Renal cortex interstitium (tissue), 11 donors: ENCODE results near the gene IGF2BP1. TPM values are rescaled to one million over a fixed set of nuclear protein-coding genes. Genes with fewer than 3 reads are reported as not detected.
"Not testable (repeated sequence)": the region's sequence is repeated elsewhere in the genome, so short reads cannot be mapped to it uniquely, and the experiment has no call there.

Experiments
- DNase-seq, 11 donors: peaks; one replicate each; pipeline ENCODE4 v3.0.0-alpha.2; 2013; ENCODE audit warnings: low read depth in 9 of 11, low spot score in 4 of 11; ENCODE audit errors: extremely low read depth in 1 of 11
- polyA plus RNA-seq, 3 donors: library from polyadenylated mRNA; unstranded; fragments of 120-200 nt; gene quantifications; one replicate each; pipeline ENCODE4 v1.2.1, GENCODE V29; 2013; ENCODE audit not compliant: insufficient read length in 3 of 3

IGF2BP1 gene
- polyA plus RNA-seq, 3 donors: 18.1 to 29.0 (median 28.1) TPM

DNA sequence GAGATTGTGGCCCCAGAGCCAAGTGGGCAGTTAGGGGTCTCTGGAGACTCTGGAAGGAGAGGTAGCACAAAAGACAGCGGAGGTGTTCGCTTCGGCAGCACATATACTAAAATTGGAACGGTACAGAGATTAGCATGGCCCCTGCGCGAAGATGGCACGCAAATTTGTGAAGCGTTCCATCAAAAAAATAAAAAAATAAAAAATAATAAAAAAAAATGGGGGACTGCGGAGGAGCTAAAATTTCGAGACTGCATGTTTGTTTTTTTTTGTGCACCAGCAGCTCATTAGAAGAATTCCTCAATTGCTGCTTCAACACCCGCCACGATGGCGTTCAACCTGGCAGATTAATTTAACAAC is 39.1 kb downstream of the IGF2BP1 start:
- no peak for DNase-seq

DNA sequence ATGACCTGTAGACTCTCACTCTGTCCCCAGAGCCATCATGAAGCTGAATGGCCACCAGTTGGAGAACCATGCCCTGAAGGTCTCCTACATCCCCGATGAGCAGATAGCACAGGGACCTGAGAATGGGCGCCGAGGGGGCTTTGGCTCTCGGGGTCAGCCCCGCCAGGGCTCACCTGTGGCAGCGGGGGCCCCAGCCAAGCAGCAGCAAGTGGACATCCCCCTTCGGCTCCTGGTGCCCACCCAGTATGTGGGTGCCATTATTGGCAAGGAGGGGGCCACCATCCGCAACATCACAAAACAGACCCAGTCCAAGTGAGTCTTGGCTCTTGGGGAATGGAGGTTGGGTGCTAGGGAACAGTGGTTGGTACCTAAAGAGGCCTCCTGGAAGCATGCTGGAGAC is 41.0 kb downstream of the IGF2BP1 start:
- DNase-seq: no peak

DNA sequence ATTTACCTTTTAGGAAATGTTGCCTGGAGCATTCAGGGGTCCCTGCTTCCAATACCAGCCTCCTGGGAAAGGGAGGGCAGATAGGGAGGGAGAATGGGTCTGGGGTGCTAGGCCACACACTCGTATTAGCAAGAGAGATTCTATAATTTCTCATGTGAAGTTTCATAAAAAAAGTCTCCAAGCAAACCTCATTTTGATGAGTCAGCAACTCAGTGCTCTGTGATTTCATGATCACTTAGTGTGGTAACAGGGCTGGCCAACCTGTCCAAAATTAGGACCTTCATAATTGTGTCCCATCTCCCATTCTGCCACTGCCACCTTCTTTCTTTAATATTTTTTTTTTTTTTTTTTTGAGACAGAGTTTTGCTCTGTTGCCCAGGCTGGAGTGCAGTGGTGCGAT is 41.4 kb downstream of the IGF2BP1 start:
- no peak for DNase-seq

DNA sequence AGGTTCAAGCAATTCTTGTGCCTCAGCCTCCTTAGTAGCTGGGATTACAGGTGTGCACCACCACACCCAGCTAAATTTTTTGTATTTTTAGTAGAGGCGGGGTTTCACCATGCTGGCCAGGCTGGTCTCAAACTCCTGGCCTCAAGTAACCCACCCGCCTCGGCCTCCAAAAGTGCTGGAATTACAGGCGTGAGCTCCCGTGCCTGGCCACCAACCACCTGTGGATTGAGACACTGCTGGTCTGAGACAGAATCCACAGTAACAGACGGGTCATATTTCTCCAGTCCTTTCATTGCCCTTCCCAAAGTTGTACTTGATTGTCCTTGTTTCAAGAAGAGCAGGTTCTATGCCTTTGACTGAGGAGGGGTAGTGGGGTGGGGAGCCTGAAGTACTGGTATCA is 42.3 kb downstream of the IGF2BP1 start:
- not testable (repeated sequence) for DNase-seq

DNA sequence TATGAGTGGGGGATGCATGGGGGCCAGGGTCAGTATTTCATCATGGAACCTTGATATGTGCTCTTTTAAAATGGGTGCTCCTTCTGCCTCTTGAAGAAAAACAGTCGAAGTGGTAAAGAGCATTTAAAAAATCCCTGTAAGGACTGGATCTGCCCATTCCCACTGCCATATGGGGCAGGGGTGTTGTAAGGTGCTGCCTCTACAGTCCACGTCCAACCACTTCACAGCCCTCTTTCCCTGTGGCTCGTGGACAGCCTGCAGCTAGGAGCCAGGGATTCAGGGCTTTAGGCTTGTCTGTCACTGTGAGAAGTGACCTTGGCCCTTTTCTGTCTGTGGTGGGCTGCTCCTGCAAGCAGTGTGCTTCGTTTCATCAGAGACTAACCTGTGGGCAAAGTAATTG is 44.3 kb downstream of the IGF2BP1 start:
- no peak for DNase-seq

DNA sequence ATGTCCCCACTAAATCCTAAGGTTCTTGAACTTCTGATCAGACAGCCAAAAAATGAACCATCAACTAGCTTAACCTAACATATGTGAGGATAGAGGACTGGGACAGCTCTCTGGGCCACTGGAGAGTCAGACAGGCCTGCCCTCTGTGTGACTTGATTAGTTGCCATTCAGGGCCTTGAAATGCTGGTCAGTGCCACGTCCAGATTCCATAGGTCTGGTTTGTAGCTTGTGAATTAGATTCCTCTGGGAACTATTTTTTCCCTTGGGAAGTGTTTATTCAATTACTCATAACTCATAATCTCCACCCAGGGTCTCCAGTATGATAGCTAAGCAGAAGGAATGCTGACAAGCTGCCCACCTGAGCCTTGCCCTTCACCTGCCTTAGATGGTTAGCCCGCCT is 48.2 kb downstream of the IGF2BP1 start:
- DNase-seq: no peak

DNA sequence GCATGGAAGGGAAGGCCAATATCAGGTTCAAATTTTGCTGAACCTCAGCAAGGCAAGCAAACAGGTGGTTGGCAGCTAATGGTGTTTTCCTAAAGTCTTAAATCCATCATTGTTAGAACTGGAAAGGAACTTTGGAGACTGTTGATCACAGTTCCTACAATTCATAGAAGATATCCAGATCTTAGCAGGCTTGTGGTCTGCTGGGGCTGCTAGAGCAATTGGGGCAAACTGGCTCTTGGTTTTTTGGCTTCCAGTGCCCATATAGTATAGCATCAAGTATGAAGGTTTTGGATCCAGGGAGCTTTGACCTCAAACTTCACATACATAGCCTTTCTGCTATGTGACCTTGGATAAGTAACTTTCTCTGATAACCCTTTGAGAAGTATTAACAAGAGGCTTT is 49.7 kb downstream of the IGF2BP1 start:
- DNase-seq: no peak

DNA sequence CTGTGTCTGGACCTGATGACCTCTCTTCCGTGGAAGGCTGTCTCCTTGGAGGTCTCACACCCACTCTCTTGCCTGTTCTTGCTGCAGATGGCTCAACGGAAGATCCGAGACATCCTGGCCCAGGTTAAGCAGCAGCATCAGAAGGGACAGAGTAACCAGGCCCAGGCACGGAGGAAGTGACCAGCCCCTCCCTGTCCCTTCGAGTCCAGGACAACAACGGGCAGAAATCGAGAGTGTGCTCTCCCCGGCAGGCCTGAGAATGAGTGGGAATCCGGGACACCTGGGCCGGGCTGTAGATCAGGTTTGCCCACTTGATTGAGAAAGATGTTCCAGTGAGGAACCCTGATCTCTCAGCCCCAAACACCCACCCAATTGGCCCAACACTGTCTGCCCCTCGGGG is 52.1 kb downstream of the IGF2BP1 start:
- no peak for DNase-seq

DNA sequence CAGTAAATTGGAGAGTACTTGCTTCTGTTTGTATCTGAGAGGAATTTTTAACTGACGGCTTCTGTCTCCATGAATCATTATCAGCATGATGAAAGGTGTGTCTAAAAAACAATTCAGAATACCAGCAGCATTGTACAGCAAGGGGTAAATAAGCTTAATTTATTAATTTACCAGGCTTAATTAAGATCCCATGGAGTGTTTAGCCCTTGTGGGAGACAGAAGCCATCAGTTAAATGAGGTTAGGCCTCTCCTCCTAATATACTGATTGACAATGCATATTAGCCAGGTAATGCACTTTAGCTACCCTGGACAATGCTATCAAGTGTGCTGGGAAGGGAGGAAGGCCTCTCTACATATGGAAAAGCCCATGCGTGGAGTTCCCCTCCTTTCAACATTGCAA is 53.4 kb downstream of the IGF2BP1 start:
- DNase-seq: no peak

DNA sequence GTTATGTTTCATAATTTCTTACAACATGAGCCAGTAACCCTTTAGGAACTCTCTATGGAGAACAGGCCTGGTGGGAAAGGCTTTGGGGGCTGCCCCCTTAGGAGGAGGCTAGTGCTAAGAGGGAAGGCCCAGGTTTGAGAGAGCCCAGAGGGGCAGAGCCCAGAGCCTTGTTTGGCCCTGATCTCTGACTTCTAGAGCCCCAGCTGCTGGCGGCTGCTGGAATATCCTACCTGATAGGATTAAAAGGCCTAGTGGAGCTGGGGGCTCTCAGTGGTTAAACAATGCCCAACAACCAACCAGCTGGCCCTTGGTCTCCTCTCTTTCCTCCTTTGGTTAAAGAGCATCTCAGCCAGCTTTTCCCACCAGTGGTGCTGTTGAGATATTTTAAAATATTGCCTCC is 54.1 kb downstream of the IGF2BP1 start:
- DNase-seq: no peak

DNA sequence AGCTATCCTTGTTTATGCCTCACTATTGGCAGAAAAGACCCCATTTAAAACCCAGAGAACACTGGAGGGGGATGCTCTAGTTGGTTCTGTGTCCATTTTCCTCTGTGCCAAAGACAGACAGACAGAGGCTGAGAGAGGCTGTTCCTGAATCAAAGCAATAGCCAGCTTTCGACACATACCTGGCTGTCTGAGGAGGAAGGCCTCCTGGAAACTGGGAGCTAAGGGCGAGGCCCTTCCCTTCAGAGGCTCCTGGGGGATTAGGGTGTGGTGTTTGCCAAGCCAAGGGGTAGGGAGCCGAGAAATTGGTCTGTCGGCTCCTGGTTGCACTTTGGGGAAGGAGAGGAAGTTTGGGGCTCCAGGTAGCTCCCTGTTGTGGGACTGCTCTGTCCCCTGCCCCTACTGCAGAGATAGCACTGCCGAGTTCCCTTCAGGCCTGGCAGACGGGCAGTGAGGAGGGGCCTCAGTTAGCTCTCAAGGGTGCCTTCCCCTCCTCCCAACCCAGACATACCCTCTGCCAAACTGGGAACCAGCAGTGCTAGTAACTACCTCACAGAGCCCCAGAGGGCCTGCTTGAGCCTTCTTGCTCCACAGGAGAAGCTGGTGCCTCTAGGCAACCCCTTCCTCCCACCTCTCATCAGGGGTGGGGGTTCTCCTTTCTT is 56.1 kb downstream of the IGF2BP1 start:
- DNase-seq: no peak

DNA sequence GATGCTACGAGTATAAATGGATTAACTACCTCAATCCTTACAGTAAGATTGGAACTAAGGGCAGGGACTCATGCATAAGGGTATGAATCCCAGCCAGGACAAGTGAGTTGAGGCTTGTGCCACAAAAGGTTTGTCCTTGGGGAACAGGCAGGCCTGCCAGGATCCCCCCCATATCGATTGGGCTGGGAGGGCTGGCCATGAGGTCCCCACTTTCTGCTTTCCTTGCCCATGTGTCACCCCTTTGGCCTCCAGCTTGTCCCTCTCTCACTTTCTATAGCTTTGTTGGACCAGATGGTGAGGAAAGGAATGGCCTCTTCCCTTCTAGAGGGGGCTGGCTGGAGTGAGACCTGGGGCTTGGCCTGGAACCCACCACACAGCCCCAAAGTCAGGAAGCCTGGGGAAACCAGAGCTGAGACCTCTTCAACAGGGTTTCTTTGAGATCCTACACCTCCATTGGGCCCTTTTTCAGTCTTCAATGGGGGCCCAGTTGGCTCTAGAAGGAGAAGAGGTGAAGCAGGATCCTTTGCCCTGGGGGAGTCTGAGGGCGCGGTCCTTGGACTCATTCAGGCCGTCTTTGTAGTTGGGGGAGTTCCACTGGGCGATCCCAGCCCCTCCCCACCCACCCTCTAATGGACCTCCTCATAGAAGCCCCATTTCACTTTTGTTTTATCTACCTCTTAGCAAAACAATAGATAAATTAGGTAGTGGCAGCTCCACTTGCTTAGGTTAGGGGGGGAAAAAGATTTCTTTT is 57.3 kb downstream of the IGF2BP1 start:
- DNase-seq: no peak

DNA sequence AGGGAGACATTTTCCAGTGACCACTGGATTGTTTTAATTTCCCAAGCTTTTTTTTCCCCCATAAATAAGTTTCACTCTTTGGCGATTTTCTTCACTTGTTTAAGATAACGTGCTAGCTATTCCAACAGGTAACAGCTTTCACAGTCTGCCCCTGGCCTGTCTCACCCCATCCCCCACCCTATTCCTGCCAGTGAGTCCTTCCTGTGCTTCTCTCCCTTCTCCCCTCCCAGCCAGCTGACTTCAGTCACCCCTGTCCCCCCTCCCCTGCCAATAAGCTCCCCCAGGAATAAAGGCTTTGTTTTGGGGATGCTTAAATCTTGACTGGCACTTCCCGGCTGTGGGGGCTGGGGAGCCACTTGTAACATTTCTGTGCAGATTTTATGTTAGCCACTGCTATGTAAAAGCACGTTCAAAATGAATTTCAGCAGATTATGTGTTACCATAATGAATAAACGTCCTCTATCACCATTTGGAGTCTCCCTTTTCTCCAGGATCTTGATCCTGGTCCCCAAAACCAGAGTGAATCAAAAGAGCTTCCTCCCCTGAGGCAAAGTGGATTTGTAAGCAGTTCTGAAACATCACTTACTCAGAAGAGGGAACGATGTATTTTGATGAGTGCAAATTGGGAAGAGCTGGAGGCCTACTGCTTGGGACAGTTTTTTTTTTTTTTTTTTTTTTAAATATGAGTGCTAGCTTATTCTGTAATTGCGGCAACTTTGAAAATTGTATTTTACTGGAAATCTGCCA is 58.2 kb downstream of the IGF2BP1 start:
- DNase-seq: no peak

DNA sequence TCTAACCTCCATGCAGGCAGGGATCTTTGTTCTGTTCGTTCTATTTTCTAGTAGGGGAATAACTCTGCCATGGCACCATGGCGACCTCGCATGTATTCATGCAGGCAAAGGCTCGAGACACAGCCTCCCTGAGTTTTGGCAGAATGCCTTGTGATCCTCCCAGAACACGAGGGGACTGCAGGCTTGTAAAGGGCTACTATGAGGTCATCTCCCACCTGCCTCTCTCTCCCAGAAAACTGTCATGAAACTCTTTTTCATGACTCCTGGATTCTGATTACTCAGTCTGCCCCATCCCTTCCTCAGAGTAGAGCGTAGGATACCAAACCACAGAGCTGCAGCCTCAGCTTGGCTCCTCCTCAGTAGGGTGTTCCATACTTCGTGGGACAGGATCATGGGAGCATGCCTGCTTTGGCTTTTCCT is 64.3 kb downstream of the IGF2BP1 start:
- DNase-seq: no peak

DNA sequence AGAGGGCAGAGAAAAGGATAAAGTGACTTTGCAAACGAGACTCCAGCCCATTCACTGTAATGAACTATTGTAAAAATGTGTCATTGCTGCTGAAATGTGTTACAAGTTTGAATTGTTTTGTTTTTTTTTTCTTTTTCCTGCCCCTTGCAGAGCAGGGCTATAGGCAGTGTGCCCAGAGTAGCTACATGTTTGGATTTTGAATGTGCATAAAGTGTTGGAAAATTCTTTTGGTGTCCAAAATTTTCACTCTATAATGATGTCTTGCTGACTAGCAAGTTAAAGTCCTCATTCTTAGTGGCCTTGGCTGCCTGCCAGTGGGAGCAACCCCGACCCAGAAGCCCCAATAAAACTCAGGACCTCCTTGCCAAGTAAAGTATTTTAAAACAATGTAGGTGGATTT is 66.5 kb downstream of the IGF2BP1 start:
- no peak for DNase-seq

DNA sequence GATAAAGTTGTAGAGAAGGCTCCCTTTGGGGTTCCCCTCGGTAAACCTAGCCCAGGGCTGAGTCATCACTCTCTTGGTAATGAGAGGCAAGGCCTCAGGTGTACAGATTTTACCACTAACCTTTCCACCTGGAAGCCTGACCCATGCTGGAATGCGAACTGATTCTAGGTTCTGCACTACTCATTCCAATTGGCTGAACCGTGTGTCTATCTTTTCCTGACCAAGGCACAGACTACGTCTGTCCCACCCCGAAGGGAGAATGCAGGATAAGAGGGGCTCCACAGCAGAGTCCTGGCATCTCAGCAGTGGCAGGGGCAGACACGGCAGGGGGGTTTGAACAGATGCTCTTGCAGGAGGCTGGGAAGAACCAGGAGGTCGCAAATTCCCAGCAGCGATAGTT is 70.0 kb downstream of the IGF2BP1 start:
- DNase-seq: no peak

DNA sequence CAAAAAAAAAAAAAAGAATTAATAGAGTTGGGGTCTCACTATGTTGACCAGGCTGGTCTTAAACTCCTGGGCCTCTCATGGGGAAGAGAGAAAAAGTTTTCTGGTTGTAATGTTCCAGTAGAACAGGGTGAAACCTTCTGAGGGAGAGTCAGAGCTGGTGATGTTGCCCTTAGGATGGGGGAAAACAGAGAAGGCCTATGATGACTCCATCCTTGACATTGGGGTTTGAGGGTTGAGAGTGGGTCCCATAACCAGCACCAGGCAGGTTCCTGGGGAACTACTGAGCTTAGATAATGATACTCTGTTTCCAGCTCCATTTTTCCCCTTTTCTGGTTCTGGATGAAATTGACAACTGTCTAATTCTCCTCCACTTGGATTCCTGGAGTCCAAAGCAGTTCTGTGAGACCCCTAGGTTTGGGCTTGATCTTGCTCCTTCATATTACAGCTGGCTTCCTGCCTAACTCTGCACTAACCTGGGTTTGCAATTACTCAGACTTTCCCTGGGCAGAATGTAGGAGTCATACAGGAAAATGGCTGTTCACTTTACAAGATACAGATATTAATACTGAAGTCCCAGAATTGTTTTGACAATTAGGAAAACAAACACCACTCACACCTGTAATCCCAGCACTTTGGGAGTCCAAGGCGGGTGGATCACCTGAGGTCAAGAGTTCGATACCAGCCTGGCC is 72.5 kb downstream of the IGF2BP1 start:
- DNase-seq: no peak

DNA sequence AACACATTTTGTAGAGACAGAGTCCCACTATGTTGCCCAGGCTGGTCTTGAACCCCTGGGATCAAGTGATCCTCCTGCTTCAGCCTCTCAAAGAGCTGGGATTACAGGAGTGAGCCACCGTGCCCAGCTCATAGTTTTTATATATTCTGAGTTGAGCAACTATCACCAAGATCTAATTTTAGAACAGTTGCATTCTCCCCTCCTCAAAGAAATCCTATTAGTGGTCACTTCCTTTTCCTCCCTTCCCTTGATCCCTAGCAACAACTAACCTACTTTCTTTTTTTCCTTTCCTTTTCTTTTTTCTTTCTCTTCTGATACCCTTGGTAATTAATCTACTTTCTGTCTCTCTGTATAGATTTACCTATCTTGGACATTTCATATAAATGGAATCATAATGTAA is 73.9 kb downstream of the IGF2BP1 start:
- DNase-seq: no peak

DNA sequence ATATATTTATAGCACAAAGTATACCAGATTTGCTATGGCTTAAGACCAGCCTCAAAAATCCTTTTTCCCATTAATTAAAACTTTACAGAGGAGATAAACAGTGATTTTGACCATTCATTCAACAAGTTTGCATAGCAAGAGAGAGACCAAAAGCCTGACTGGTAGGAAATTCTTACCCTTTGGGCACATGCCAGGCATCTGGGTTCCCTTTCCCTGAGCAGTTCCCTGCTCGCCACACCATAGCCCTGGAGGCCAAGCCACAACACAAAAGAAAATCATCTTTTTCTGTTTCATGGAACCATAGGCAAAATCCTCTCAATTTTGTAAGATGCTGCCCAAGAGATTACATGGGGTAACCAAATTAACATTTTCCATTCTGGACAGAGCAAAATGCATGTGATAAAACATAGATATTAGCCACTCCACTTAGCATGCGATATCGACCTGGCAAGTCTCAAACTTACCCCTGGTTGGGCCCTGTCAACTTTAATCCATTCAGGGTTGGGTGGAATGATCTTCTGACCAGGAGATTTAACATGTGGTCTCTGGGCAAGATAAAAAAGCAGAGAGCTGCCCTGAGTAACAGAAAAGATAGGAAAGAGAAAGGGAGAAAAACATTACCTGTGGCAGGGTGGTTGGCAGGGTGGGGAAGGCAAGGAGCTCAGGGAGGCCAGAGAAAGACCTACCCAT is 77.8 kb downstream of the IGF2BP1 start:
- DNase-seq: no peak
